GM12878 (cell line): ENCODE measurements around the gene AKT1. TPM values are rescaled to one million over a fixed set of nuclear protein-coding genes. Genes with fewer than 3 reads are reported as not detected.

ENCODE experiments used
- ATAC-seq: fragments of 200-7000 bp; cut with Tn5 transposase; 3 replicates; pipeline ENCODE4 v1.9.1; 2020; ENCODE audit warnings: mild to moderate bottlenecking, moderate library complexity
- BruUV-seq: library from RNA; stranded (reverse); fragments of 400-500 nt; replicated peaks from 2 replicates; lab custom pipeline; 2021; lab: Mats Ljungman, UMichigan
- CTCF ChIA-PET: fragments of 300-600 bp; sonication (Branson Sonifier 250); formaldehyde crosslinking; extraction: SDS; loops from one replicate; lab custom pipeline; 2021; ENCODE audit warnings: inconsistent platforms; lab: Yijun Ruan, JAX
- POLR2A ChIA-PET: fragments of 350-600 bp; formaldehyde crosslinking; extraction: SDS; loops from one replicate; lab custom pipeline; 2021; ENCODE audit warnings: inconsistent platforms; lab: Charles Lee
- RAD21 ChIA-PET: fragments of 300-600 bp; sonication (Branson Sonifier 250); formaldehyde crosslinking; loops from one replicate; lab custom pipeline; 2023; ENCODE audit warnings: antibody characterized with exemption; ENCODE audit not compliant: unreplicated experiment; lab: Charles Lee
- SMC1A ChIA-PET: fragments of 300-600 bp; sonication (Branson Sonifier 250); formaldehyde crosslinking; loops from one replicate; lab custom pipeline; 2023; ENCODE audit not compliant: unreplicated experiment, uncharacterized antibody; lab: Charles Lee
- DNase-seq: peaks from one replicate; pipeline ENCODE4 v3.0.0-alpha.2; 2011; ENCODE audit warnings: low read depth, low spot score
- FAIRE-seq: peaks from 3 replicates; lab custom pipeline; 2011; peaks lifted over from hg19 to GRCh38; lab: Jason Lieb, UNC
- H2AFZ ChIP-seq: 2 replicates; pipeline ENCODE4 v1.6.0; 2011; ENCODE audit warnings: low read depth, low read length, control low read depth; ENCODE audit not compliant: control insufficient read depth
- H3K27ac ChIP-seq: 2 replicates; pipeline ENCODE4 v1.5.1; 2011; ENCODE audit warnings: control low read depth; ENCODE audit not compliant: control insufficient read depth, insufficient read depth
- H3K27me3 ChIP-seq, 2 experiments: replicated peaks in 1 of 2; 2 replicates each; pipeline versions ENCODE4 v1.6.0 to v1.6.1; 2011; ENCODE audit warnings: low read length in 1 of 2; ENCODE audit not compliant: control insufficient read depth in 2 of 2, insufficient read depth in 2 of 2
- H3K36me3 ChIP-seq, 2 experiments: 2 replicates each; pipeline ENCODE4 v1.5.1; 2011; ENCODE audit warnings: low read length in 1 of 2; ENCODE audit not compliant: control insufficient read depth in 2 of 2, insufficient read depth in 2 of 2
- H3K4me1 ChIP-seq: 2 replicates; pipeline ENCODE4 v1.6.1; 2011; ENCODE audit warnings: mild to moderate bottlenecking, low read length, moderate library complexity, mixed read lengths; ENCODE audit not compliant: control insufficient read depth, insufficient read depth
- H3K4me2 ChIP-seq: 2 replicates; pipeline ENCODE4 v1.6.0; 2011; ENCODE audit warnings: control low read depth; ENCODE audit not compliant: control insufficient read depth, insufficient read depth
- H3K4me3 ChIP-seq: fragments of 200-600 bp; sonication (generic); 2 replicates; pipeline ENCODE4 v1.5.1; 2016
- H3K79me2 ChIP-seq: 2 replicates; pipeline ENCODE4 v1.6.0; 2011; ENCODE audit warnings: low read length; ENCODE audit not compliant: control insufficient read depth, insufficient read depth
- H3K9ac ChIP-seq: 2 replicates; pipeline ENCODE4 v1.8.0; 2011; ENCODE audit warnings: low read length, control low read depth, mixed read lengths; ENCODE audit not compliant: control insufficient read depth, insufficient read depth
- H3K9me3 ChIP-seq: replicated peaks from 3 replicates; pipeline ENCODE4 v1.5.1; 2011; ENCODE audit warnings: mild to moderate bottlenecking, low read length; ENCODE audit not compliant: control insufficient read depth, insufficient read depth
- H4K20me1 ChIP-seq: 2 replicates; pipeline ENCODE4 v1.6.0; 2011; ENCODE audit not compliant: control insufficient read depth, insufficient read depth
- CREB1 ChIP-seq: IDR thresholded peaks from 2 replicates; pipeline ENCODE4 v1.6.1; 2012; ENCODE audit warnings: low read depth, mild to moderate bottlenecking, inconsistent platforms
- RFX5 ChIP-seq: IDR thresholded peaks from 2 replicates; pipeline ENCODE4 v1.6.1; 2011; ENCODE audit warnings: low read depth, low read length, improper control_type of control experiment
- WGBS: methylation state at CpG from one replicate; pipeline ENCODE4 v1.1.6; 2016; ENCODE audit warnings: low lambda C conversion rate; ENCODE audit not compliant: insufficient replicate concordance, insufficient coverage; ENCODE audit errors: missing lambda C conversion rate; 5-methylcytosine and 5-hydroxymethylcytosine counted together
- in situ Hi-C: fragments of 300-500 bp; cut with MboI; formaldehyde crosslinking; loops from 9 replicates; pipeline ENCODE4 v1.14.3; 2018; ENCODE audit warnings: mixed read lengths
- intact Hi-C: fragments of 100-400 bp; cut with micrococcal nuclease; formaldehyde crosslinking; loops from one replicate; pipeline ENCODE4 v1.14.2; 2022; ENCODE audit not compliant: unreplicated experiment
- polyA plus RNA-seq, 11 experiments: library from polyadenylated mRNA; depleted of rRNA in 4 of 11; unstranded in 6 of 11; stranded (reverse) in 5 of 11; fragments of >200 nt; fragmentation: Nextera tagmentation in 4 of 11; fragmentation: Illumina TruSeq in 1 of 11; extraction: Ambion mirVana in 4 of 11; extraction: Trizol in 1 of 11; gene quantifications; 1 replicate in 1 of 11; 2 replicates in 10 of 11; pipeline versions ENCODE4 v1.2.1 to v1.2.3, GENCODE V29; 2011 to 2016; ENCODE audit warnings: inconsistent platforms in 2 of 11, missing spikeins in 2 of 11, low read depth in 1 of 11
- total RNA-seq, 4 experiments: library from RNA; depleted of rRNA in 3 of 4; stranded (reverse); fragments of >200 nt in 3 of 4; fragmentation: Illumina TruSeq in 1 of 4; extraction: Trizol in 1 of 4; gene quantifications; 2 replicates each; pipeline versions ENCODE4 v1.2.1 to v1.2.3, GENCODE V29; 2013 to 2021
- TF ChIP-seq, protein P1 (sequence below): IDR thresholded peaks from 2 replicates; pipeline ENCODE4 v1.6.1; 2012; ENCODE audit warnings: low read depth, low read length, improper control_type of control experiment
- TF ChIP-seq, protein P2 (sequence below): IDR thresholded peaks from 2 replicates; pipeline ENCODE4 v1.6.1; 2012; ENCODE audit warnings: low read depth, low read length, improper control_type of control experiment
- TF ChIP-seq, protein P3 (sequence below): fragments of 450-650 bp; IDR thresholded peaks from 2 replicates; pipeline ENCODE4 v1.6.1; 2016; ENCODE audit warnings: mild to moderate bottlenecking

Gene AKT1
- total and polyA plus RNA-seq, 10 of the 15 experiments (the other 5 are each of a cell fraction or from before 2014, with no cell fraction given) = 0.63 to 110 (median 58.9) TPM

- CTCF ChIA-PET = no interaction called here
- Histone ChIP-seq H3K9me3 (no peaks in the 10 kb centered on the region), H3K27ac (no peak overlapping the region), H3K36me3 (peaks cover 0 to 15% of the 10 kb centered on the region in 2 experiments; a peak in 2 of 4 replicates), H3K4me3 (no peak overlapping the region), H3K27me3 (no peaks in the 10 kb centered on the region), H3K4me1 (no peaks in the 10 kb centered on the region), H3K79me2 (no peaks in the 10 kb centered on the region), H3K9ac (no peak overlapping the region), H2AFZ (no peak overlapping the region)
- SMC1A ChIA-PET = no interaction called here
- intact Hi-C loops = no loop called here
- POLR2A ChIA-PET = no interaction called here
- no peak for DNase-seq
- 92% methylated on average over 15 of the region's 15 CpGs for WGBS
- no peak for FAIRE-seq
- BruUV-seq = no TSS peak
- in situ Hi-C loops = no loop called here
- TF ChIP-seq RFX5 (no peak), CREB1 (no peak)
- TF ChIP-seq, protein P1, sequence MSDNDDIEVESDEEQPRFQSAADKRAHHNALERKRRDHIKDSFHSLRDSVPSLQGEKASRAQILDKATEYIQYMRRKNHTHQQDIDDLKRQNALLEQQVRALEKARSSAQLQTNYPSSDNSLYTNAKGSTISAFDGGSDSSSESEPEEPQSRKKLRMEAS = no peak
- TF ChIP-seq, protein P2, sequence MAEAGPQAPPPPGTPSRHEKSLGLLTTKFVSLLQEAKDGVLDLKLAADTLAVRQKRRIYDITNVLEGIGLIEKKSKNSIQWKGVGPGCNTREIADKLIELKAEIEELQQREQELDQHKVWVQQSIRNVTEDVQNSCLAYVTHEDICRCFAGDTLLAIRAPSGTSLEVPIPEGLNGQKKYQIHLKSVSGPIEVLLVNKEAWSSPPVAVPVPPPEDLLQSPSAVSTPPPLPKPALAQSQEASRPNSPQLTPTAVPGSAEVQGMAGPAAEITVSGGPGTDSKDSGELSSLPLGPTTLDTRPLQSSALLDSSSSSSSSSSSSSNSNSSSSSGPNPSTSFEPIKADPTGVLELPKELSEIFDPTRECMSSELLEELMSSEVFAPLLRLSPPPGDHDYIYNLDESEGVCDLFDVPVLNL = no peak
- TF ChIP-seq, protein P3, sequence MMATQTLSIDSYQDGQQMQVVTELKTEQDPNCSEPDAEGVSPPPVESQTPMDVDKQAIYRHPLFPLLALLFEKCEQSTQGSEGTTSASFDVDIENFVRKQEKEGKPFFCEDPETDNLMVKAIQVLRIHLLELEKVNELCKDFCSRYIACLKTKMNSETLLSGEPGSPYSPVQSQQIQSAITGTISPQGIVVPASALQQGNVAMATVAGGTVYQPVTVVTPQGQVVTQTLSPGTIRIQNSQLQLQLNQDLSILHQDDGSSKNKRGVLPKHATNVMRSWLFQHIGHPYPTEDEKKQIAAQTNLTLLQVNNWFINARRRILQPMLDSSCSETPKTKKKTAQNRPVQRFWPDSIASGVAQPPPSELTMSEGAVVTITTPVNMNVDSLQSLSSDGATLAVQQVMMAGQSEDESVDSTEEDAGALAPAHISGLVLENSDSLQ = no peak
- TF ChIP-seq, all 136 proteins: peak for 0
- Histone ChIP-seq H4K20me1 (no peaks in the 10 kb centered on the region), H3K4me2 (no peak overlapping the region)
- ATAC-seq = no peak
- RAD21 ChIA-PET = no interaction called here
Observed at GRCh38 chr14:104777808-104778249, 17.7 kb downstream of the AKT1 start.
